ENCODE measurements around the gene RERG.

RERG gene

GRCh38 chr12:15192720-15193119, 28.5 kb downstream of the RERG start:
- no peak for DNase-seq

GRCh38 chr12:15188127-15188526, 33.1 kb downstream of the RERG start:
- DNase-seq, result no peak

GRCh38 chr12:15186597-15186996, 34.6 kb downstream of the RERG start:
- no peak for DNase-seq

- DNase-seq, result no peak
Observed at GRCh38 chr12:15184484-15184883, 36.7 kb downstream of the RERG start.

GRCh38 chr12:15183821-15184220, 37.4 kb downstream of the RERG start:
- no peak for DNase-seq

GRCh38 chr12:15181017-15181683, 40.1 kb downstream of the RERG start:
- DNase-seq, result no peak

- no peak for DNase-seq
Observed at GRCh38 chr12:15180325-15180724, 40.9 kb downstream of the RERG start.

GRCh38 chr12:15179672-15180071, 41.5 kb downstream of the RERG start:
- DNase-seq, result no peak

- no peak for DNase-seq
Observed at GRCh38 chr12:15173142-15173541, 48.1 kb downstream of the RERG start.

GRCh38 chr12:15172060-15172822, 49.0 kb downstream of the RERG start:
- DNase-seq, result no peak

- DNase-seq, result no peak
Observed at GRCh38 chr12:15171012-15171655, 50.1 kb downstream of the RERG start.

GRCh38 chr12:15168026-15168678, 53.1 kb downstream of the RERG start:
- no peak for DNase-seq

GRCh38 chr12:15165012-15165659, 56.1 kb downstream of the RERG start:
- DNase-seq, result no peak

GRCh38 chr12:15163030-15163976, 57.9 kb downstream of the RERG start:
- DNase-seq, result no peak

GRCh38 chr12:15158083-15158482, 63.1 kb downstream of the RERG start:
- DNase-seq, result no peak

GRCh38 chr12:15157269-15157671, 63.9 kb downstream of the RERG start:
- DNase-seq, result no peak

GRCh38 chr12:15155271-15155670, 65.9 kb downstream of the RERG start:
- DNase-seq, result peak in 1 of 51 donors; percentile 22

GRCh38 chr12:15154103-15154502, 67.1 kb downstream of the RERG start:
- DNase-seq, result no peak

GRCh38 chr12:15152868-15153267, 68.3 kb downstream of the RERG start:
- no peak for DNase-seq

- no peak for DNase-seq
Observed at GRCh38 chr12:15152456-15152855, 68.8 kb downstream of the RERG start.

Data from hypothalamus (tissue), 51 donors.